ENCODE measurements around the gene LHFPL3. TPM values are rescaled to one million over a fixed set of nuclear protein-coding genes. Genes with fewer than 3 reads are reported as not detected.

Gene LHFPL3
- polyA plus RNA-seq, 1 experiment = not detected

DNA sequence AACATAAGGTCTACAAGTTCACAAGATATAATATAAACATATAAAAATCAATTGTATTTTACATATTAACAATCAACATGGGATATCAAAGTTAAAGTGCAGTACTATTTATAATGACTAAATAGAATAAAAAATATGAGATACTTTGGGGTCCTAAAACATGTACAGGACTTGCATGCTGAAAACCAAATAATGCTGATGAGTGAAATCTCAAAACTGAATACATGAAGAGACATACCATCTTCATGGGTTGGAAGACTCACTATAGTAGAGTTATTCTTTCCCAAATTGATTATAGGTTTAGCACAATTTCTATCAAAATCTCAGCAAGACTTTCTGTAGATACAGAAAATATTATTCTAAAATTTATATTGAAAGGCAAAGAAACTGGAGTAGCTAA lies 181.5 kb downstream of the LHFPL3 start:
- no peak for DNase-seq (ENCODE audit: low read depth)
- ChIA-PET CTCF (no interaction called here), POLR2A (interaction anchor here (0.8 kb wide), 1 partner anchor 9 kb away, joined by 3 read pairs; no protein-coding TSS in a partner anchor)
- no peaks in the 10 kb centered on the region for H3K36me3 ChIP-seq (ENCODE audit: control insufficient read depth, insufficient read depth, low read length)
- no peaks in the 10 kb centered on the region for H3K27me3 ChIP-seq (ENCODE audit: control insufficient read depth, insufficient read depth, low read length)
- TF ChIP-seq, protein P1, sequence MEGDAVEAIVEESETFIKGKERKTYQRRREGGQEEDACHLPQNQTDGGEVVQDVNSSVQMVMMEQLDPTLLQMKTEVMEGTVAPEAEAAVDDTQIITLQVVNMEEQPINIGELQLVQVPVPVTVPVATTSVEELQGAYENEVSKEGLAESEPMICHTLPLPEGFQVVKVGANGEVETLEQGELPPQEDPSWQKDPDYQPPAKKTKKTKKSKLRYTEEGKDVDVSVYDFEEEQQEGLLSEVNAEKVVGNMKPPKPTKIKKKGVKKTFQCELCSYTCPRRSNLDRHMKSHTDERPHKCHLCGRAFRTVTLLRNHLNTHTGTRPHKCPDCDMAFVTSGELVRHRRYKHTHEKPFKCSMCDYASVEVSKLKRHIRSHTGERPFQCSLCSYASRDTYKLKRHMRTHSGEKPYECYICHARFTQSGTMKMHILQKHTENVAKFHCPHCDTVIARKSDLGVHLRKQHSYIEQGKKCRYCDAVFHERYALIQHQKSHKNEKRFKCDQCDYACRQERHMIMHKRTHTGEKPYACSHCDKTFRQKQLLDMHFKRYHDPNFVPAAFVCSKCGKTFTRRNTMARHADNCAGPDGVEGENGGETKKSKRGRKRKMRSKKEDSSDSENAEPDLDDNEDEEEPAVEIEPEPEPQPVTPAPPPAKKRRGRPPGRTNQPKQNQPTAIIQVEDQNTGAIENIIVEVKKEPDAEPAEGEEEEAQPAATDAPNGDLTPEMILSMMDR (IDR thresholded peaks at IDR 0.05; ENCODE audit: insufficient read depth, low read depth, low read length) = no peak
- H3K4me3 ChIP-seq (ENCODE audit: low read depth, low read length) = no peak overlapping the region

DNA sequence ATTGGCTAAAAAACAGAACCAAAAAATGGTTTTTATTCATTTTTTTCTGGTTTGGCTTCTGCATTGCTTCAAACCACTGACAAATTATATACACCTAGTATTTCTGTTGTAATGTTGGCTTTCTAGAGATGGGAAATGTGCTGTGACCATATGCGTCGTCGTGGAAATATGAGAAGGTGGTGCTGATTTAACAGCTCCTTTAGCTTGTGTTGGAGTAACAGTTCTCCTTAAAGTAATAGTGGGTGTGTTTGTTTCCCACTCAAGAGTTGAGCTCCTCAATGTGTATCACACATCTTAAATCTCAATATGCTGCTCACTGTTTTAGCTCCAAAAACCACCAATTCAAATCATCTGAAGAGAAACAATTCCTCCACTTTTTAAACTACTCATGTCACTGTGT lies 196.4 kb downstream of the LHFPL3 start:
- POLR2A ChIA-PET = no interaction called here
- no peaks in the 10 kb centered on the region for H3K27me3 ChIP-seq (ENCODE audit: control insufficient read depth, insufficient read depth, low read length)
- CTCF ChIA-PET = no interaction called here
- no peaks in the 10 kb centered on the region for H3K36me3 ChIP-seq (ENCODE audit: control insufficient read depth, insufficient read depth, low read length)
- no peak overlapping the region for H3K4me3 ChIP-seq (ENCODE audit: low read depth, low read length)
- no peak for DNase-seq (ENCODE audit: low read depth)
- TF ChIP-seq, protein P1 (IDR thresholded peaks at IDR 0.05; ENCODE audit: insufficient read depth, low read depth, low read length) = no peak

DNA sequence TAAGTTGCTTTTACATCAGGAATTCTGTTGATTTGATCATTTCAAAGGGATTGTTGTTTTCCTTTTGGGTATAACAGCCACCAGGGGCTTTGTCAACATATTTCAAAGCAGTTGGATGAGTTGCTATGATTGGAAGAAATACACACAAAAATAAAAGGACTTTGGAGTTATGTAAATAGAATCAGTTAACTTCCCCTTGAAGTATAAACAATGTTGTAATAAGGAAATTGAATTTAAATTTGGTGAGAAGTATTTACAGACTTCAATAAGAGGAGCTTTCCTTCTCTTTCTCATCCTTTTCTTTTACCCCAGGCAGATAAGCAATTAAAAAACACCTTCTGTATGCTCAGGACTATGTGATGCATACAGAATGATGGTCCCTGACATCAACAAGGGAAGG lies 199.7 kb downstream of the LHFPL3 start:
- POLR2A ChIA-PET = no interaction called here
- no peaks in the 10 kb centered on the region for H3K36me3 ChIP-seq (ENCODE audit: control insufficient read depth, insufficient read depth, low read length)
- no peaks in the 10 kb centered on the region for H3K27me3 ChIP-seq (ENCODE audit: control insufficient read depth, insufficient read depth, low read length)
- DNase-seq (ENCODE audit: low read depth) = no peak
- CTCF ChIA-PET = no interaction called here
- TF ChIP-seq, protein P1 (IDR thresholded peaks at IDR 0.05; ENCODE audit: insufficient read depth, low read depth, low read length) = no peak
- H3K4me3 ChIP-seq (ENCODE audit: low read depth, low read length) = no peak overlapping the region

DNA sequence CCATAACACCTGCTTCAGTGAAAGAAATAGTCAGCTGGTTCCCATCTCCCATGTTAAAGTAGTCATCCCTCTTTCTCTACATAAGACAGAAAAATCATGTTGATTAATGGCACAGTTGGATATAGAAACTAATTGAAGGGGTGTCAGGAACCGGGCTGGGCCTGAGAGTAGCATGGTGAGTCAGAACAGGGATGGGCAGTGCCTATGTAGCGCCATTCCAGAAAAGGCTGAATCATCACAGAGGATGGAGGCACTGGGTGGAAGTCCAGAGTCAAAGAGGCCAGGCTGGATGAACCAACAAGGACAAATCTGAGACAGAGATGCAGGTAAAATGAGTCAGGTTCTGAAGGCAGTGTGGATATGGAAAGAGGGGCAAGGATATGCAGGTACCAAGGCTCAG lies 201.2 kb downstream of the LHFPL3 start:
- ChIA-PET CTCF (no interaction called here), POLR2A (no interaction called here)
- Histone ChIP-seq H3K4me3 (ENCODE audit: low read depth, low read length) (no peak overlapping the region), H3K27me3 (ENCODE audit: control insufficient read depth, insufficient read depth, low read length) (no peaks in the 10 kb centered on the region), H3K36me3 (ENCODE audit: control insufficient read depth, insufficient read depth, low read length) (no peaks in the 10 kb centered on the region)
- TF ChIP-seq, protein P1 (IDR thresholded peaks at IDR 0.05; ENCODE audit: insufficient read depth, low read depth, low read length) = no peak
- no peak for DNase-seq (ENCODE audit: low read depth)

DNA sequence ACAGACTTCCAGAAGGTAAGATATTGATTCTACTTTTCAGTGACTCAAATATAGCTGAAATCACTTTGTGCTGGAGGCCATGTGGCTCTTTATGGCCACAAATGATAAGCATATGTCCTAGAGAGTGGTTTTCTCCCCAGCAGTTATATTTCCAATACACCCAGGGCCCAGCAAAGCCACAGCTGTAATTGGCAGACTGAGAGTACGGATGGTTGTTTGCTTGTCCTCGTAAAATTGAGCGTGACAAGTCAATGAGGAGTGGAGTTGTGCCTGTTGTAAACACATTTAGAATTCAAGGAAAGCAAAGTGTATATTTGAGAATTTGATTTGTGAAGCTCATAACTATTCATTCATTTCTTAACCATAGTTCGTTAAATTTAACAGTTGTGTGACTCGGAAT lies 201.8 kb downstream of the LHFPL3 start:
- CTCF ChIA-PET = no interaction called here
- POLR2A ChIA-PET = no interaction called here
- no peak for DNase-seq (ENCODE audit: low read depth)
- TF ChIP-seq, protein P1 (IDR thresholded peaks at IDR 0.05; ENCODE audit: insufficient read depth, low read depth, low read length) = no peak
- Histone ChIP-seq H3K4me3 (ENCODE audit: low read depth, low read length) (no peak overlapping the region), H3K36me3 (ENCODE audit: control insufficient read depth, insufficient read depth, low read length) (no peaks in the 10 kb centered on the region), H3K27me3 (ENCODE audit: control insufficient read depth, insufficient read depth, low read length) (no peaks in the 10 kb centered on the region)
